AG09309 (cell line): ENCODE measurements around the gene AFF3.

ENCODE experiments used
- DNase-seq: peaks from one replicate; pipeline ENCODE4 v3.0.0-alpha.2; 2010; ENCODE audit warnings: low read depth
- H3K4me3 ChIP-seq: 2 replicates; pipeline ENCODE4 v1.5.1; 2011; ENCODE audit warnings: mild to moderate bottlenecking, low read depth, low read length, moderate library complexity; ENCODE audit not compliant: control insufficient read depth
- CTCF ChIP-seq: IDR thresholded peaks from 2 replicates; pipeline ENCODE4 v1.5.1; 2011; ENCODE audit warnings: mild to moderate bottlenecking, low read depth, low read length, inconsistent platforms; ENCODE audit not compliant: insufficient read depth, control insufficient read depth; ENCODE audit errors: missing control alignments

The AFF3 gene

DNA sequence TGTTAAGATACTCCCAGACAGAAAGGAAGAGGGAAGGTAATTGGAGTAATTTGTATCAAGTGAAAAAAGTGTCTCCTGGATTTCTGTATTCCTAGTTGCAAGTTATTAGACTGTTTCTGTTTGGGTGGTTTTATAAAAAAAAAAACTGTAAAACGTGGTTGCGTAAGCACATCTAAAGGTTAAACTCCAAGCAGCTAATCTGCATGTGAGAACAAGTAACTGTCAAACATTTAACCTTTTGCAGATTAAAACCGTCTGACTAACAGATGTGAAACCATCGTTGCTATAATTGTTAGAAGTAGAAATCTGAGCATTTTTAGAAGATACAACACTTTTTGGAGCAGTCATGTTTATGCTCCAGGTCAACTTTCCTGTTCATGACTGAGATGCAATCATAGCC lies 72.3 kb downstream of the AFF3 start:
- peak; percentile 28 for DNase-seq
- no peak for TF ChIP-seq CTCF
- no peak overlapping the region for H3K4me3 ChIP-seq

DNA sequence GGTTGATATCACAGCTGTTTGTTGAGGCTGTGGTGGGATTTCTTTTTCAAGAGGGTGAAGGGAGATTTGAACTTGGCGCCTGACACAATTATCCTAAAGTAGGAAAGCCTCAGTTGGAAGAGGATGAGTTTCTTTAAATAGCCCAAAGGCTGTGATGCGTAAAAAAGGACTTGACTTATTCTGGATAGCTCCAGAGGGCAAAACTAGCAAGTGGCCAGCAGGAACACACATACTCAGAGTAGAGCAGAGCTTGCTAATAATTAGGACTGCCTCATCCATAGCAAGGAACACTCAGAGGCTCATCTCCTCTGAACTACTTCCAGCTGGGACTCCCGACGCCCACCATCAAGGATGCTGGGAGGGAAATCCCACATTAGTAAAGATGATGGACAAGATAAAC lies 74.0 kb downstream of the AFF3 start:
- no peak for DNase-seq
- no peak for TF ChIP-seq CTCF
- no peak overlapping the region for H3K4me3 ChIP-seq

DNA sequence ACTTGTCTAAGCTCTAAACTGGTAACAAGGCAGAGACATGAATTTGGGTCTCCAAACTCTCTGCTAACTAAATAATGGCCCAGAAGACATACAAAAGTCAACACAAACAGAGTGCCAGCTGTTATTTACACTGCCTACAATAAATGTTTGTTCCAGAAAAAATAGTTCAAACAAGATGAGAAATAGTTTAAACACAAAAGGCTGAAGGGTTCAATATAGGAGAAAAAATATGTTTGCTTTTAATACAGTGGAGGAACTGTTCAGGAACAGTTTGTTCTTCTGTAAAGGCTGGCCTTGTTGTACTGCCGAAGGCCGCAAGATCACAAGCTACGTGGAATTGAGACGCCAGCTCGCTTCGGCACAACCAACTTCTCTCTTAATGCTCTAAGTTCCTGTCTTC lies 74.6 kb downstream of the AFF3 start:
- H3K4me3 ChIP-seq: no peak overlapping the region
- no peak for DNase-seq
- no peak for TF ChIP-seq CTCF

- H3K4me3 ChIP-seq: no peak overlapping the region
- no peak for DNase-seq
- TF ChIP-seq CTCF: no peak
Measured at GRCh38 chr2:100066856-100067255, 75.5 kb downstream of the AFF3 start.

- DNase-seq: no peak
- TF ChIP-seq CTCF: no peak
Measured at GRCh38 chr2:100066246-100066645, 76.1 kb downstream of the AFF3 start.

GRCh38 chr2:100064592-100065428 lies 77.6 kb downstream of the AFF3 start:
- DNase-seq: no peak
- H3K4me3 ChIP-seq: no peak overlapping the region
- no peak for TF ChIP-seq CTCF

More at GRCh38 chr2:100066246-100066645, 76.1 kb downstream of the AFF3 start:
- H3K4me3 ChIP-seq: no peak overlapping the region
